HG02588 (cell line): ENCODE data around the gene NFKBIZ.
"Not testable (repeated sequence)": the region's sequence is repeated elsewhere in the genome, so short reads cannot be mapped to it uniquely, and the experiment has no call there.

Source experiments
- ATAC-seq: cut with Tn5 transposase; IDR thresholded peaks from one replicate; pipeline ENCODE4 v1.9.1; 2021; ENCODE audit warnings: mild to moderate bottlenecking, moderate library complexity; ENCODE audit not compliant: unreplicated experiment

NFKBIZ gene

DNA sequence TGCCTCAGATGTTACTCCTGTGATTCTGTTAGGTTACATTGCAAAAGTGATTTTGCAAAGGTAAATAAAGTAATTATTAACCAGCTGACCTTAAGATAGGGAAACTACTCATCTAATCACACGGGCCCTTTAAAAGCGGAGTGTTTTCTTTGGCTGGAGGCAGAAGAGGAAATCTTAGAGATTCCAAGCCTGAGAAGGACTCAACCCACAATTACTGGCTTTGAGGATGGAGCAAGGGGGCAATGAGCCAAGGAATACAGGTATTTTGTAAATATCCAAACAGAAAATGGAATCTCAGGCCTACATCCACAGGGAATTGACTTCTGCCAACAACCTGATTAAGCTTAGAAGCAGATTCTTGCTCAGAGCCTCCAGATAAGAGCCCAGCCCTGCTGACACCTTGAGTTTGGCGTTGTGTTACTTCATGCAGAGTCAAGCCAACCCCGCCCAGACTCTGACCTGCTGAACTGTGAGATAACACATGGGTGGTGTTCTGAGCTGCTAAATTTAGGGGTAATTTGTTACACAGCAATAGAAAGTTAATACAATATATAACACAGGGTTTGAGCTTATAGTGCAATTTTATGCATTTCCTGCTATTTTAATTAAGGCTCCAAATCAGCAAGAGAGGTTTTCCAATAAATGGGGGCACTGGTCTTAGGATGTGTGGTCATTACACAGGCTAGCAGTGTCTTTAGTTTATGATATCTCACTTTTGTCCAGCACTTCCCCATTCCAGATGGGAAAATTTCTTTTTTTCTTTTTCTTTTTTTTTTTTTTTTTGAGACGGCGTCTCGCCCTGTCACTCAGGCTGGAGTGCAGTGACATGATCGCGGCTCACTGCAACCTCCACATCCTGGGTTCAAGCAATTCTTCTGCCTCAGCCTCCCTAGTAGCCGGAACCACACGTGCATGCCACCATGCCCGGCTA, 19.5 kb downstream of the NFKBIZ start:
- ATAC-seq = no peak

DNA sequence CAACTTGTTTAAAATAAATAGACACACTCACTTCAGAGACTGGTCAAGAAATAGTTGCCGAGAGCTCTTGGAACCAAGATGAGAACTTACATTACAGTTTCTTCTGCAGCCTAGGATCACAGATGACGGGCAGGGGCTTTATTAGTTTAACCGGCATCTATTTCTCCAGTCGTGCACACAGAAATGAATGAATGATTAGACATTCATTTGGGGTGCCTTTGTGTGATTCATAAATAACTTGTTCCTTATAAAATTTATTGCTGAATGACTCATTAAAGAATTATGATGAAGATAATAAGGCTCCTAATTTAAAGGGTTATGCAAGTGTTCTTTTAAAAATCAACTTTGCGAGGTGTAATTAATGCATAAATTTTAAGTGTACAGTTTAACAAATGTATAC, 20.8 kb downstream of the NFKBIZ start:
- no peak for ATAC-seq

DNA sequence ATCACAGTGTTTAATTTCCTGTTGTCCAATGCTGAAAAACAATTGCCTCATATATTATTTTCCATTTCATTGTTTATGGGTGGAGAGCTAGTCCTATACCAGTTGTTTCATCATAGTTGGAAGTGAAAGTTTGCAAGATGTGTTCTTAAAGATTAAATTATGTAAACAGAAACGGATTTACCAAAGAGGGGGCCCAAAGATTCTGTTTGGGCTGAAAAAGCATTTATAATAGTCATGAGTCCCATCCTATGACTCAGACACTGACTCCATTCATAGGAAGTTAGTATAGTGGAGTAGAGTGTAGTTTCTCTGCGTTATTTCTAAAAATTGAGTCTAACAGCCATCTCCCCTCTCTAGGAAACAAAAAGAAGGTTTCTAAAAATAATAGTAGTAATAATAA, 24.3 kb downstream of the NFKBIZ start:
- ATAC-seq = no peak

DNA sequence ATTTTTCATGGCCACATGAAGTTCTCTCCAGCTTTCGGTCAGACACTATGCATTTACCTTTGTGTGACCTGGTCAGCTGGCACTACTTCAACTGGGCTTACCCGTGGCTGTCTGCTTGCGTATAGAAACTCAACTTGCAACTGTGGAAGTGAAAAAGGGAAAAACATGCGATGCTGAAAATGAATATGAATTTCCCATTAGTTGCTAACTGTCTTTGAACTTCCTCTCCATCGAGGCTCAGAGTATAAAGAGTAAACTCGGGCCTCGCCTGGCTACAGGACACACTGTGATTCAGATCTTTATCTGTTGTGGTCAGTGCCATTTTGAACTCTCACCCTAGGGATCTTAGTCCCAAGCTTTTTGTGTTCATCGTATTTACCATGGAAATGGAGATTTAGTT, 26.8 kb downstream of the NFKBIZ start:
- ATAC-seq = no peak

DNA sequence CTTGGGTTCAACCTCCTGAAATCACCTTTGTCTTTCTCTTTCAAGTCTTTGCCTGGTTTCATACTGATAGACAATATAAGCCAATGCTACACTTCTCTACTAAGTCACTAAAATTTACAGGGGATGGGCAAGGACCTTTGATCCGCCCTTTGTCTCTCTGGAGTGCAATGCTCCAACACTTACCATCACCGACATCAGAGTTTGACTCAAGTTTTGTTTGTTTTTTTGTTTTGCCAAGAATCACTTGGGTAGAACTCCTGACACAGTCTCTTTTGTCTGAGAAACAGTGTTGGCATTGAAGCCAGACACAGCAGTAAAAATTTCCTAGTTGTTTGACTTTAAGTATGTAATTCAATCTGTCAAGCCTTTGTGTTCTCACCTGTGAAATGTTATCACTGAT, 29.3 kb downstream of the NFKBIZ start:
- no peak for ATAC-seq

DNA sequence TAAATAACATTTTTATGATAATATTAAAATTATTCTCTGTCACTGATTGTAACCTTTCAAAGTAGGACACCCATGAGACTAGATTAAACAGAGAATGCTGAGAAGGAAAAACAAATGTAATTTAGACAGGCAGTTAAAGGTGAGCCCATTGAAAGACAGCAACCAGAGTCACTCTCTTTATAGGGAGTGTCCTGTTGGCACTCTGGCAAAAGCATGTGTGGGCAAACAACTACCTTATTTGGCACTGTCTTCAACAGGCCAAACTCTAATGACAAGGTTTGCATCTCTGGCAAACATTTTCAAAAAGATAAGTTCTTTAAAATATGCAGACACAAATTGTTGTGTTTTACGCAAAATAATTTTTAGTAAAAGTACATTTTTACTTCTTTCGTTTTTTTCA, 29.8 kb downstream of the NFKBIZ start:
- no peak for ATAC-seq

DNA sequence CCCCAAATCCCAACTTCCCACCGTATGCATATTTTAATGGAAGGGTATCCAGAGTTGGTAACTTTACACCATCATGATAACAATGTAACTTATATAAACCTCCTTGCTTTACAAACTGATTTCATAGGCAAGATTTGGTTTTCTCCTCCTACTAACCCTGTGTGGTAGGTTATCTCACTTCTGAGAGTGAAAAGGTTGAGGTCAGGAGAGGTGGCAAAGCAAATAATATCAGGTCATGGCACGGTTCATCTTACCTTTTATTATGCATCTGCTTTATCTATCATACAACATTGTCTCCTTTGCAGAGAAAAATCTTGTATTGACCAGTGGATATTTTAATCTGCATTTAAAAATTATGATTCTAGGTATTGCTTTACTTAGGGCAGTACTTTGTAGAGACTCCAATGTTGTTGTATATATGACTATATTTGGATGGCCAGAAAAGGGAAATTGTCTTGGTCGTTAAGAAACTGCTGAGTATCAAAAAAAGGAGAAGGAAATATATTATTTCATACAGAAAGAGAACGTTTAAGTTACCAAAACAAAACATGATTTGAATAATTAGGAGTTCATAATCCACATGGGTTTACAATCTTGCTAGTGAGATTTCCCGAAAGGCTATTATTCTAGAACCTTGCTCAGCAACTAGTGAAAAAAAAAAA, 30.4 kb downstream of the NFKBIZ start:
- ATAC-seq = no peak

DNA sequence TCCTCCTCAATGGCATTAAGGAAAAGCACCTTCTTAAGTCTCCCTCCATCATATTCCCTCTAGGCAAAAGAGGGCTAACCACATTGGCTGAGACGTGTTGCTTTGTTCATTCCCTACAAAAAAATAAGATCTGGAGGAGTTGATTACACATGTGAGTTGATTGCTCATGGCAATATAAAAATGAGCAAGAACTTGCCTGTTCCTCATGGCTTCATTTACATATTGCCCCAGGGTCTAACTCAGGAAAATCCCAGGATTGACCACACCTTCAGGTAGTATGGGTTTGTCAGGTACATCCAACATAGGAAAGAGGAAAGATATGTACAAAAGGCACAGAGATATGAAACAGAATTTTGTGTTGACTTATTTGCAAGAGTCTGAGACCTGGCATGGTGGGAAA, 35.5 kb downstream of the NFKBIZ start:
- ATAC-seq = no peak

DNA sequence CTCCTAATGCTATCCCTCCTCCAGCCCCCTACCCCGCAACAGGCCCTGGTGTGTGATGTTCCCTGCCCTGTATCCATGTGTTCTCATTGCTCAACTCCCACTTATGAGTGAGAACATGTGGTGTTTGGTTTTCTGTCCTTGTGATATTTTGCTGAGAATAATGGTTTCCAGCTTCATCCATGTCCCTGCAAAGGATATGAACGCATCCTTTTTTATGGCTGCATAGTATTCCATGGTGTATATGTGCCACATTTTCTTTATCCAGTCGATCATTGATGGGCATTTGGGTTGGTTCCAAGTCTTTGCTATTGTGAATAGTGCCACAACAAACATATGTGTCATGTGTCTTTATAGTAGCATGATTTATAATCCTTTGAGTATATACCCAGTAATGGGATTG, 36.3 kb downstream of the NFKBIZ start:
- ATAC-seq = not testable (repeated sequence)

DNA sequence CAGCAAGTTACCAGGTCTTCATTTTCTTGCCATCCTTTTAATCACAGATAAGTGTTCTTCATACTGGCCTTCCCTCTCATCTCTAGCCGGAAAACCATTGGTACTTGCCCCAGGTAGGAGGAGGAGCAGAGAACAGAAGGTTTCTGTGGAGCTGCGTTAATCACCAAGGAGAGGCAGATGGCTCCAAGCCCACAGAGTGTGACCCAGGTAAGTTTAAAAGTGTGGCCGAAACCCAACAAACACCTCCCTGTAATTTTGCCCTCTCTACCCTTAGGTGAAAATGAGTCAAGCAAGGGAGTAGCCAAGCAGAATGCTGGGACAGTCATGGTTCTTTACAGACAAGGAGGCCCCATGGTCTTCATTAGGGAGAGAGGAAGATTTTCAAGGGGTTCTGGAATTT, 37.3 kb downstream of the NFKBIZ start:
- ATAC-seq = no peak

DNA sequence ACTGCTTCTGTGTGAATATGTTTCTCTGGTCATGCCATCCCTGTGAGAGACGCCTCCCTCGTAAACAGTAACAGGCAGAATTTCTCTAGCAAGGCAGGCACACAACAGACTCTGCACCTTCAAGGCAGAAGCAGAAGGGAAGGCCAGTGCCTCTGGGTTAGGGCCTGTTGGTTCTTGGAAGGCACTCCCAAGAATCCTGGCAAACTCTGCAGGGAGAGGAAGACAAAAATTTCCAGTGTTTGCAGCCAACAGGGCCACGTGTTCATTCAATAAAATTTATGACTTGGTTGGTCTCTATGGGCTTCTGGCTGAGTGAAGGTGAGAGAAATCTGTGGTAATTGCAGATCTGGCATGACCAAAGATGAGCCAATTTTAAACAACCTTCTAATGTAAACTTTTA, 39.3 kb downstream of the NFKBIZ start:
- ATAC-seq = no peak

DNA sequence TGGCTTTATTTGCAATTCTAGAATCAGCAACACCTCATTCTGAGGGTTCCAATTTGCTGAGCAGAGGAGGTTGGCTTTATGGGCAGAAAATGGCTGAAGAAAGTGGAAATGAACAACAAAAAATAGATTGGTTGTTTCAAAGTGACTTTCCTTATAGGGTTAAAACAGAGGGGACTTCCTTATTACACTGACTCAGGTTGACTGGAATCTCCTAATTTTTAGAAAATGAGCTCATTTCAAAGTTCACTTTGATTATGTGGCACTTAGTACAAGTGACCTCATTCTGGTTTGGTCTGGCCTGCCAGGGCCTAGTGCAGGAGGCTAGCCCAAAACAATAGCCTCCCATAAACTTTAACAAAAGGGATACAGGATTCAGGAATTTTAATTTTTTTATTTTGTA, 41.4 kb downstream of the NFKBIZ start:
- peak; percentile 75 for ATAC-seq

DNA sequence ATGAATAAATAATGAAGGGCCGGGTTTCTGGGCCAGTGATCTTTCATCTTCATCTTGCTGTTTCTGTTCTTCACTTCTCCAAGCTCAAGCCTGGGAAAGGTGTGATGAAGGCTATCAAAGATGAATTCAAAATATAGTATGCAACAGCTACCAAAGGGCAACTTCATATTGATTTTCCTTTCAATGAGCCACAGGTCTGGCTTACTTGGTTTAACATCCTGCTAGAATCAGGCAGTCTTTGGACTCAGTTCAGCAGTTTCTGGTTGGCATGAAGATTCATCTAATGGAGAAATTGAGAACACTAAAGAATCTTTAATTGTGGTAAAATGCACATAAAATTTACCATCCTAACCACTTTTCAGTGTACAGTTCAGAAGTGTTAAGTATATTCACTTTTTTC, 43.3 kb downstream of the NFKBIZ start:
- ATAC-seq = no peak

DNA sequence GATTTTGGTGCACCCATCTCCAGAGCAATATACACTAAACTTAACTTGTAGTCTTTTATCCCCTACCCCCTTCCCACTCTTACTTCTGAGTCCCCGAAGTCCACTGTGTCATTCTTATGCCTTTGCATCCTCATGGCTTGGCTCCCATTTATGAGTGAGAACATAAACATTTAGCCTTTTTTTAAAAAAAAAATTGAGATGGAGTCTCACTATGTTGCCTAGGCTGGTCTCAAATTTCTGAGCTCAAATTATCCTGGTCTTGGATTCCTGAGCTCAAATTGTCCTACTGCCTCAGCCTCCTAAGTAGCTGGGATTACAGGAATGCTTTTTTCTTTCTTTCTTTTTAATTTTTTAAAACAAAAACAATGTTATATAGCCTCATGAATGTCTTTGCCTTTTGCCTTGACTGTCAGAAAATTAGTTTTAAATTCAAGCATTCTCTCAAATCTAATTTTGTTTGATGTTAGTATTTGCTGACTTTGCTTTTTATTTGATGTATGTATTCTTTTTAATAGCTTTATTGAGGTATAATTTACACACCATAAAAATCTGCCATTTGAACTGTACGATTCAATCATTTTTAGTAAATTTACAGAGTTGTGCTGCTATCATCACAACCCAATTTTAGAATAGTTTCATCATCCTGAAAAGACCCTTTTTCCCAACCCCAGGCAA, 46.9 kb downstream of the NFKBIZ start:
- ATAC-seq = no peak

DNA sequence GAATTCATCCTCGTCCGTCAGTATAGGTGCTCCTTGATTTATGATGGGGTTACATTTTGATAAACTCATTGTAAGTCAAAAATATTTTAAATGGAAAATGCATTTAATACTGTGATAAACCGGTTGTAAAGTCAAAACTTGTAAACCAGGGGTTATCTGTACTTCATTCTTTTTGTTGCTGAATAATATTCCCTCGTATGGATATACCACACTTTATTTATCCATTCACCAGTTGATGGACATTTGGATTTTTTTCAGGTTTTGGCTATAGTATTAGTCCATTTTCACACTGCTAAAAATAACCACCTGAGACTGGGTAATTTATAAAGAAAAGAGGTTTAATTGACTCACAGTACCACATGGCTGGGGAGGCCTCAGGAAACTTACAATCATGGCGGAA, 47.7 kb downstream of the NFKBIZ start:
- no peak for ATAC-seq

DNA sequence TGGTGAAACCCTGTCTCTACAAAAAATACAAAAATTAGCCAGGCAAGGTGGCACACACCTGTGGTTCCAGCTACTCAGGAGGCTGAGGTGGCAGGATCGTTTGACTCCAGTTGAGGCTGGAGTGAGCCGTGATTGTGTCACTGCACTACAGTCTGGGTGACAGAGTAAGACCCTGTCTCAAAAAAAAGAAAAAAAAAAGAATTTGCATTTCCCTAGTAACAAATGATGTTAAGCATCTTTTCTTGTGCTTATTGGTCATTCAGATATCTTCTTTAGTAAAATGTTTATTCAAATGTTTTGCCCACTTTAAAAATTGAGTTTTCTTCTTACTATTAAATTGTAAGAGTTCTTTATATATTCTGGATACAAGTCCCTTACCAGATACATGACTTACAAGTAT, 48.7 kb downstream of the NFKBIZ start:
- ATAC-seq = no peak

DNA sequence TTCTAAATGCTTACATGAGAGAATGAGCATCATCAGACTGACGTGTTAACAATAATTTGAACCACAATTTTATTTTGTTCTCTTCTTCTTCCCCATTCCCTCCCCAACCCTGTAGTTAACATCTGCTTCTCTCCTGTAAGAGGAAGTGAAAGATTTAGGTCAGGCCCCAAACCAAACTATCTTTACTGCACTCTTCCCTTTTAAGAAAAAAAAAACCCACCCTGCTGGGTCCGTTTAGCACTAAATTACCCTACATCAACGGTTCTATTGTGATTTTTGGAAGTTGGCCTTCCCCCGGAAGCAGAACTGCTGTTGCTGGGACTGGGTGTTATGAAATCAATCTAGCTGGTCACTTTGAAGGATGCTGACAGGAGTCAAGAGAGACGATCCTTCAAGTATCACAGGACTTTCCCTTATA, 49.4 kb downstream of the NFKBIZ start:
- ATAC-seq = peak; percentile 91

DNA sequence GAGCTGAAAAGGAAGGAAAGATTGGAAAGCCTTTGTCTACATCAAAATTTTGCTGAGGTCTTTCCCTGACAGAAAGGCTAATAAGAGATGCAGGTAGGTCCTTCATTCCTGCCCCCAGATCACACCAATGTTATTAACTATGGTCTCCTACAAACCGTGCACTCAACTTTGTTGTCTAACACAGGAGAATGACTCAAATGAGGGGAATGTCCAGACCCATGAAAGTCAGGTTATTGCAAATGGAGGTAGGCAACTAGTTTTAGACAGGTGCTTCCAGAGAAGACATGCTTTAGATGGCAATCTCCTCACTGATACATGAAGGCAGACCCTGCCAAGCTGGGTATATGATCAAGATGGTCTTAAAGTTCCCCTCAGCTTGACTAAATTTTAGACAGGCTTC, 51.0 kb downstream of the NFKBIZ start:
- no peak for ATAC-seq

DNA sequence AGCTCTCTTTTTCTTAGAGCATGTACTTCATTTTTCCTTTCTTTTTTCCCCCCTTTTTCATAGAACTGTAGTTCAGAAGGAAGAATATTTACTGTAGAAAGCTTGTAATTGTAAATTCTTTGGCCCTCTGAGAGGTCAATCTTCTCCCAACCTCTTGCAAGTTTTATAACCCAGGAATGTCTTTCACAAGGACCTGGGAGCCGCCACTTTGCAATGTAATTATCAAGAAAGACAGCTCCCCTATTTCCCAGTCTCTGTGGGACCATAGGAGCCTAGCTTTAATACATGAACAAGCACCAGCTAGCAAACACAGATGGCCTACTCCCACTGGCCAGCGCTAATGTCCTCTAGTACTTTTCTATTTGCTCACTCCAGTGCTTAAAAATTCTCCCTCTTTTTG, 51.4 kb downstream of the NFKBIZ start:
- ATAC-seq = no peak

DNA sequence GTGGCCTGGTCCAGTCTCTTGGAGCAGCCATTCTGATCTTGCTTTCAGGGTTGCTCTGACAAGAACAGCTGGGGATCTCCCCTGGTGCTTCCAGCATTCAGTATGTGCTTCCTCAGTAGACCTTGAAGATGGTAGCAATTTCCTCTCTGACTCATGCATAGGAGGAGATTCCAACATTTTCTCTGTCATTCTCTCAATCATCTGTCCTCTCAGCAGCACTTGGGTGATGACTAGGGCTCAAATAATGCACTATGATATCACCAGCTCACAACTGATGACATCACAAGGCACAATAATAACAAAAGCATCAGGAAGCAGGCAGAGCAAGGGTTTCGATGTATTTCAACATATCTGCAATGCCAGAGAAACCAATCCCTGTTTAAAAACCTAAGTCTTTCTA, 52.7 kb downstream of the NFKBIZ start:
- ATAC-seq = peak; percentile 50

DNA sequence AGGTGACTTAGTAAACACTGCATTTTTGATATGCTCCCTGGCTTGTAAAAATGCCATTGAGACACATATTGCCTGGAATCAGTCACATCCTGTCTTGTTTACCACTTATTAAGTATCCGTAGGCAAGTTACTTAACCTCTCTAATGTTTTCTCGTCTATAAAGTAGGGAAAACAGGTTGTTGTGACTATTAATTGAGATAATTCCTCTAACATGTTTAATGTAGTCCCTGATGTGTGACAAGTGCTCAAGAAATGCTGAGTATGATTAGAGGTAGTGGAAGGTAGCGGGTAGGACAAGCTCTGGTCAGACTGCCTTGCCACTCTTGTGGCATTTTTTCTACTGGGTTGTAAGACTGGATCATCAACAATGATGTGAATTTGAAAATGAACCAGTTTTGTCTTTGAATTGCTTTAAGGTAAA, 54.1 kb downstream of the NFKBIZ start:
- no peak for ATAC-seq

DNA sequence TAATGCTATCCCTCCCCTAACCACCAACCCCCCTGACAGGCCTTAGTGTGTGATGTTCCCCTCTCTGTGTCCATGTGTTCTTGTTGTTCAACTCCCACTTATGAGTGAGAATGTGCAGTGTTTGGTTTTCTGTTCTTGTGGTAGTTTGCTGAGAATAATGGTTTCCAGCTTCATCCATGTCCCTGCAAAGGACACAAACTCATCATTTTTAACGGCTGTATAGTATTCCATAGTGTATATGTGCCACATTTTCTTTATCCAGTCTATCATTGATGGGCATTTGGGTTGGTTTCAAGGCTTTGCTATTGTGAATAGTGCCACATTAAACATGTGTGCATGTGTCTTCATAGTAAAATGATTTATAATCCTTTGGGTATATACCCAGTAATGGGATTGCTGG, 56.3 kb downstream of the NFKBIZ start:
- ATAC-seq = not testable (repeated sequence)
